Measurements from ENCODE around the gene PRKCA.

GRCh38 chr17:66296289-66296725, 6.1 kb upstream of the PRKCA start:
- no peak for TF ChIP-seq GATA2 (IDR thresholded peaks at IDR 0.05; ENCODE audit: low read depth, low read length)
- no peak for TF ChIP-seq GATA3 (IDR thresholded peaks at IDR 0.05; ENCODE audit: low read depth, low read length)

Data from SH-SY5Y (cell line).